WERI-Rb-1 (cell line): Measurements from ENCODE around the gene SKP2.

Experiments used
- DNase-seq: peaks from one replicate; pipeline ENCODE4 v3.0.0-alpha.2; 2020
- H3K27ac ChIP-seq: fragments of 250-450 bp; sonication (Bioruptor Pico); 2 replicates; pipeline ENCODE4 v1.5.1; 2020; ENCODE audit warnings: mild to moderate bottlenecking, moderate library complexity
- H3K27me3 ChIP-seq: fragments of 250-450 bp; sonication (Bioruptor Pico); 2 replicates; pipeline ENCODE4 v1.5.1; 2021; ENCODE audit warnings: mild to moderate bottlenecking, low read depth, moderate library complexity; ENCODE audit not compliant: insufficient read depth, severe bottlenecking
- H3K36me3 ChIP-seq: fragments of 250-450 bp; sonication (Bioruptor Pico); 2 replicates; pipeline ENCODE4 v1.5.1; 2020; ENCODE audit warnings: mild to moderate bottlenecking, moderate library complexity
- H3K4me3 ChIP-seq: 2 replicates; pipeline ENCODE4 v1.5.1; 2011; ENCODE audit warnings: low read depth, mild to moderate bottlenecking, control low read depth, low read length
- H3K9me3 ChIP-seq: fragments of 250-450 bp; sonication (Bioruptor Pico); 2 replicates; pipeline ENCODE4 v1.5.1; 2021; ENCODE audit warnings: mild to moderate bottlenecking, moderate library complexity; ENCODE audit not compliant: severe bottlenecking
- TF ChIP-seq, protein P1 (sequence below): IDR thresholded peaks from 2 replicates; pipeline ENCODE4 v1.5.1; 2011; ENCODE audit warnings: low read depth, mild to moderate bottlenecking, control low read depth, inconsistent platforms, low read length

The SKP2 gene

GRCh38 chr5:36161361-36161760 lies 9.4 kb downstream of the SKP2 start:
- Histone ChIP-seq H3K36me3 (peaks cover 100% of the 10 kb centered on the region), H3K27ac (no peak overlapping the region), H3K27me3 (no peaks in the 10 kb centered on the region), H3K9me3 (no peaks in the 10 kb centered on the region), H3K4me3 (no peak overlapping the region)
- TF ChIP-seq, protein P1, sequence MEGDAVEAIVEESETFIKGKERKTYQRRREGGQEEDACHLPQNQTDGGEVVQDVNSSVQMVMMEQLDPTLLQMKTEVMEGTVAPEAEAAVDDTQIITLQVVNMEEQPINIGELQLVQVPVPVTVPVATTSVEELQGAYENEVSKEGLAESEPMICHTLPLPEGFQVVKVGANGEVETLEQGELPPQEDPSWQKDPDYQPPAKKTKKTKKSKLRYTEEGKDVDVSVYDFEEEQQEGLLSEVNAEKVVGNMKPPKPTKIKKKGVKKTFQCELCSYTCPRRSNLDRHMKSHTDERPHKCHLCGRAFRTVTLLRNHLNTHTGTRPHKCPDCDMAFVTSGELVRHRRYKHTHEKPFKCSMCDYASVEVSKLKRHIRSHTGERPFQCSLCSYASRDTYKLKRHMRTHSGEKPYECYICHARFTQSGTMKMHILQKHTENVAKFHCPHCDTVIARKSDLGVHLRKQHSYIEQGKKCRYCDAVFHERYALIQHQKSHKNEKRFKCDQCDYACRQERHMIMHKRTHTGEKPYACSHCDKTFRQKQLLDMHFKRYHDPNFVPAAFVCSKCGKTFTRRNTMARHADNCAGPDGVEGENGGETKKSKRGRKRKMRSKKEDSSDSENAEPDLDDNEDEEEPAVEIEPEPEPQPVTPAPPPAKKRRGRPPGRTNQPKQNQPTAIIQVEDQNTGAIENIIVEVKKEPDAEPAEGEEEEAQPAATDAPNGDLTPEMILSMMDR: no peak
- DNase-seq: no peak

- H3K9me3 ChIP-seq: no peaks in the 10 kb centered on the region
- no peak overlapping the region for H3K4me3 ChIP-seq
- H3K36me3 ChIP-seq: peaks cover 100% of the 10 kb centered on the region
- no peak for DNase-seq
- H3K27me3 ChIP-seq: no peaks in the 10 kb centered on the region
- TF ChIP-seq, protein P1: no peak
- H3K27ac ChIP-seq: no peak overlapping the region
Observed at GRCh38 chr5:36162810-36163486, 11.0 kb downstream of the SKP2 start.

DNA sequence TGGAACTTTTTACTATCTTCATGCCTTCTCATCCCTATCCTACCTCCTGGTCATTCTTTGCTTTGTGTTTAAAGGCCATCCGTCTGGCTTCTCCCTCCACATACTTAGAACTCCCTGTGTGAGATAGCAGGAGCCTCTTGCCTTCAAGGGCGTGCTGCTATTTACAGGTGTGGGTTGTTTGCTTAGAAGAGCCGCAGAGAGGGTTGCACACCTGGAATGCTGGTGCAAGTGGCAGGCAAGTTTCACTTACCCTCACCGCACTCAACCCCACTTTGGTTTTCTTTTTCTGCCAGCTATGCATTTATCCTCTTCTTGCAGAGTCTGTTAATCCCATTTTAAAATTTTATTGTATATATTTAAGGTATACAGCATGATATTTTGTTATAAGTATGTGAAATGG lies 12.6 kb downstream of the SKP2 start:
- no peaks in the 10 kb centered on the region for H3K9me3 ChIP-seq
- DNase-seq: no peak
- H3K27me3 ChIP-seq: no peaks in the 10 kb centered on the region
- H3K4me3 ChIP-seq: no peak overlapping the region
- TF ChIP-seq, protein P1: no peak
- no peak overlapping the region for H3K27ac ChIP-seq
- H3K36me3 ChIP-seq: peaks cover 100% of the 10 kb centered on the region

DNA sequence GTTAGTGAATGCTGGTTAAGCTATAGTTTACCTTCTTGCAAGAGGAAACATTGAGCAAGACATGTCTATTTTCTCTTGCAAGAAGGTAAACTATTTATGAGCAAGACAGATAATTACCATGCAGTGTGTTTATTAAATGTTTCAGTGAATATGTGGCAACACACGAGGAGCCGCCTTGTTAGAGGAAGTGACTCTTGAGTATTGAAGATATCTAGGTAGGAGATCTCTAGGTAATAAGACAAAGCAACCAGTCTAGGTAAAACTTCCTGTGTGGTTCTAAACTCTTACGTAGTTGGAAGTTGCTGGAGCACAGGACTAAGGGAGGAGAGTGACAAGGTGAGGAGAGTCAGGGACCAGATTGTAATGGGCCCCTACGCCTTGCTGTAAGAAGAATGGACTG lies 16.8 kb downstream of the SKP2 start:
- TF ChIP-seq, protein P1: no peak
- no peak overlapping the region for H3K27ac ChIP-seq
- no peaks in the 10 kb centered on the region for H3K9me3 ChIP-seq
- H3K4me3 ChIP-seq: no peak overlapping the region
- no peaks in the 10 kb centered on the region for H3K27me3 ChIP-seq
- DNase-seq: no peak
- peaks cover 99% of the 10 kb centered on the region for H3K36me3 ChIP-seq

DNA sequence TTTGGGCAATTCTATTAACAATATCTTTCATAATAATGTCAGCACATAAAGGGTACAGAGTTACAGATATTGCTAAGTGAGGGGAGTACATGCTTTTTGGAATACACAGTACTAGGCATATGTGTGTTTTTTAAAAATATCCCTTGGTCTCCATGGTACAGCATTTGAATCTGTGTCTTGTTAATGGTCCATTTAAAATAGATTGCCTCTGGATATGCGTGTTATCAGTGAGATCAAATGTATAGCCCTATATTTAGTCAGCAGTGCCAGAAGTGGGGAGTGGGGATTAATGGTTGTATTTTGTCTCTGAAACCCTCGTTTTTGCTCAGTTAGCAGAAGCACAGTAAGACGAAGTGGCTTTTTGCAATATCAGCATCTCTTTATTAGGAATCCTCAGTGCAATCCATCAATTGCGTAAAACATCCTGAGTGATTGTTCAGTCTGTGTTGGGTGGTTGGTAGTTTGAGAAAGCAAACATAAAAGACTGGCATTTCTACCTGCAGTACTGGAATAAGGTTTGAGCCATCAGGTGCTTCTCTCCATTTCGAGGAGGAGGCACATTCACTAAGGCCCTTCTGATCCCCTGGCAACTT lies 19.0 kb downstream of the SKP2 start:
- Histone ChIP-seq H3K9me3 (no peaks in the 10 kb centered on the region), H3K4me3 (no peak overlapping the region), H3K27me3 (no peaks in the 10 kb centered on the region), H3K27ac (no peak overlapping the region), H3K36me3 (peaks cover 94% of the 10 kb centered on the region)
- no peak for DNase-seq
- TF ChIP-seq, protein P1: no peak
